Measurements from ENCODE around the gene ZNF787. TPM values are rescaled to one million over a fixed set of nuclear protein-coding genes. Genes with fewer than 3 reads are reported as not detected.
"Not testable (repeated sequence)": the region's sequence is repeated elsewhere in the genome, so short reads cannot be mapped to it uniquely, and the experiment has no call there.

The ZNF787 gene
- total RNA-seq, 1 donor from 2014 or later, result 32.6 TPM

DNA sequence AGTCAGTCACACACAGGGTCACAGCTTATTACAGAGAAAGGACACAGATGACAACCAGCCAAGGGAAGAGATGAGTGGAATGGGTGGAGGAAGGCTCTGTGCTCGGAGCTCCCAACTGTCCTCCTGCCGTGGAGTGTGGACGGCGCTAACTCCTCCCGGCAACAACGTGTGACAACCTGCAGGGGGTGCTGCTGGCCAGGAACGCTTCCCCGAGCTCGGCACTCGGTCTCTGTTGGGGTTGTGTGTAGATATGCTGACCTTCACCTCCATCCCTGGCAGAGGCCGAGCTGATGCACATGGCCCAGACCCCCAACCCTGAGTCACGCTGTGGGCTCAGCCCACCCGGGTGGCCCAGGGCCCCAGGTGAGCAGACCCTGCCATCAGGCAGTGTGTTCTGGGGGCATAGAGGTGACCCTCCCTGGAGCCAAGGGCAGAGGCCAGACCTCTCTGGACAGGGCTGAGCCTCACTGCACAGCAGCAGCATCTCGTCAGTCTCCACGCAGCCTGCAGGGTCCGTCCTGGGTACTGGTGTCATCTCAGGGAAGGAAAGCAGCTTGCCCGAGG, 34.1 kb upstream of the ZNF787 start:
- Histone ChIP-seq H3K4me3 (ENCODE audit: low read depth, low read length) (no peak overlapping the region), H3K36me3 (ENCODE audit: control insufficient read depth, insufficient read depth, low read length) (peaks cover 3% of the 10 kb centered on the region), H3K27me3 (ENCODE audit: control insufficient read depth, insufficient read depth, low read length) (no peaks in the 10 kb centered on the region)
- FAIRE-seq, result no peak
- no peak for DNase-seq (ENCODE audit: low read depth)
- TF ChIP-seq, protein P1, sequence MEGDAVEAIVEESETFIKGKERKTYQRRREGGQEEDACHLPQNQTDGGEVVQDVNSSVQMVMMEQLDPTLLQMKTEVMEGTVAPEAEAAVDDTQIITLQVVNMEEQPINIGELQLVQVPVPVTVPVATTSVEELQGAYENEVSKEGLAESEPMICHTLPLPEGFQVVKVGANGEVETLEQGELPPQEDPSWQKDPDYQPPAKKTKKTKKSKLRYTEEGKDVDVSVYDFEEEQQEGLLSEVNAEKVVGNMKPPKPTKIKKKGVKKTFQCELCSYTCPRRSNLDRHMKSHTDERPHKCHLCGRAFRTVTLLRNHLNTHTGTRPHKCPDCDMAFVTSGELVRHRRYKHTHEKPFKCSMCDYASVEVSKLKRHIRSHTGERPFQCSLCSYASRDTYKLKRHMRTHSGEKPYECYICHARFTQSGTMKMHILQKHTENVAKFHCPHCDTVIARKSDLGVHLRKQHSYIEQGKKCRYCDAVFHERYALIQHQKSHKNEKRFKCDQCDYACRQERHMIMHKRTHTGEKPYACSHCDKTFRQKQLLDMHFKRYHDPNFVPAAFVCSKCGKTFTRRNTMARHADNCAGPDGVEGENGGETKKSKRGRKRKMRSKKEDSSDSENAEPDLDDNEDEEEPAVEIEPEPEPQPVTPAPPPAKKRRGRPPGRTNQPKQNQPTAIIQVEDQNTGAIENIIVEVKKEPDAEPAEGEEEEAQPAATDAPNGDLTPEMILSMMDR (IDR thresholded peaks at IDR 0.05; ENCODE audit: insufficient read depth, low read length, severe bottlenecking), result peak; percentile 55

DNA sequence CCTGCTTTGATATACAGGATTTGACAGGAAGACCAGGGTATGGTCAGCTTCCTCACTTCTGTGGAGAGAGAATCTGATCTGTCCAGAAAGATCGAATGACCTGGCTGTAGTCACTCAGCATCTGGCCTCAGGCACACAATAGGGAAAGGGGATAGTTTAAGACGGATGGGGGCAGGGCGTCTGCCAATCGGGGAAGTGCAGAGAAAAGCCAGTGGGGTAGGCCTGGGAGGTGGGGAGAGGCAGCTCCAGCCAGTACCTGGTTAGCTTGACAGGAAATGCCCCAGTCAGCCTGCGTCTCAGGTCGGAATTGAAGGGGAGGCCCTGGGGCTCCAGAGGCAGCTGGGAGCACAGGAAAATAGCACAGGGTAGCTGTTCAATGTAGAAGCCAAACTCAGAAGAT, 32.4 kb upstream of the ZNF787 start:
- H3K27me3 ChIP-seq (ENCODE audit: control insufficient read depth, insufficient read depth, low read length), result no peaks in the 10 kb centered on the region
- no peak overlapping the region for H3K4me3 ChIP-seq (ENCODE audit: low read depth, low read length)
- TF ChIP-seq, protein P1 (IDR thresholded peaks at IDR 0.05; ENCODE audit: insufficient read depth, low read length, severe bottlenecking), result no peak
- DNase-seq (ENCODE audit: low read depth) (no peak), FAIRE-seq (no peak)
- peaks cover 3% of the 10 kb centered on the region for H3K36me3 ChIP-seq (ENCODE audit: control insufficient read depth, insufficient read depth, low read length)

DNA sequence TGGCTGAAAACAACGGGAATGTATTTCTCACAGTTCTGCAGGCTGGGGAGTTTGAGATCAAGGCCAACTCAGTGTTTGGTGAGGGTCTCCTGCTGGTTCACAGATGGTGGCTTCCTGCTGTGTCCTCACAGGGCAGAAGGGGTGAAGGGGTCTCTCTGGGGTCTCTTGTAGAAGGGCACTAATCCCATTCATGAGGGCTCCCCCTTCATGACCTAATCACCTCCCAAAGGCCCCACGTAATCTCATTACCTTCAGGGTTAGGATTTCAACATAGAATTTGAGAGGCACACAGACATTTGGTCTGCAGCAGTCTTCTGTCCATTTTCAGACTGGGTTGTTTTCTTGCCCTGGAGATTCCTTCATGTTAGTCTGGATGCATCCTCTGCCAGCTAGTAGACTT, 31.5 kb upstream of the ZNF787 start:
- TF ChIP-seq, protein P1 (IDR thresholded peaks at IDR 0.05; ENCODE audit: insufficient read depth, low read length, severe bottlenecking), result no peak
- no peaks in the 10 kb centered on the region for H3K27me3 ChIP-seq (ENCODE audit: control insufficient read depth, insufficient read depth, low read length)
- no peak overlapping the region for H3K4me3 ChIP-seq (ENCODE audit: low read depth, low read length)
- no peak for DNase-seq (ENCODE audit: low read depth)
- FAIRE-seq, result no peak
- peaks cover 9% of the 10 kb centered on the region for H3K36me3 ChIP-seq (ENCODE audit: control insufficient read depth, insufficient read depth, low read length)

DNA sequence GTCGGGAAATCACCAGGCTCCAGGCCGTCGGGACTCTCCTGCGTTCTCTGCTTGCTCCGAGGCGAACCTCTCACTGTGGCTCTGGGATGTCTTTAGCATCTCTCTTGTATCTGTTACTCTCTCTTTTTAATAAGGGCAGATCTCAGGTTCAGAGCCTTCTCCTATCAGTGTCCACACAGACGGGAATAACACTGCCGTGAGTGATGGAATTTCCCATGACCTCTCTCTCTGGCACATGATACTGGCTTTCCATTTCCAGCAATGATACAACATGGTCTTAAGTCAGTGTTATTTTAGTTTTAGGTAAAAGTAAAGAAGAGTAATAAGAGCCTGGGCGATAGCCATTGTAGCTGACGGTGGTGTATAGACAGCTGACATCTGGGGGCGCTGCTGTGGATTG, 29.3 kb upstream of the ZNF787 start:
- DNase-seq (ENCODE audit: low read depth), result no peak
- TF ChIP-seq, protein P1 (IDR thresholded peaks at IDR 0.05; ENCODE audit: insufficient read depth, low read length, severe bottlenecking), result no peak
- FAIRE-seq, result no peak
- Histone ChIP-seq H3K27me3 (ENCODE audit: control insufficient read depth, insufficient read depth, low read length) (no peaks in the 10 kb centered on the region), H3K4me3 (ENCODE audit: low read depth, low read length) (no peak overlapping the region), H3K36me3 (ENCODE audit: control insufficient read depth, insufficient read depth, low read length) (peaks cover 14% of the 10 kb centered on the region)

DNA sequence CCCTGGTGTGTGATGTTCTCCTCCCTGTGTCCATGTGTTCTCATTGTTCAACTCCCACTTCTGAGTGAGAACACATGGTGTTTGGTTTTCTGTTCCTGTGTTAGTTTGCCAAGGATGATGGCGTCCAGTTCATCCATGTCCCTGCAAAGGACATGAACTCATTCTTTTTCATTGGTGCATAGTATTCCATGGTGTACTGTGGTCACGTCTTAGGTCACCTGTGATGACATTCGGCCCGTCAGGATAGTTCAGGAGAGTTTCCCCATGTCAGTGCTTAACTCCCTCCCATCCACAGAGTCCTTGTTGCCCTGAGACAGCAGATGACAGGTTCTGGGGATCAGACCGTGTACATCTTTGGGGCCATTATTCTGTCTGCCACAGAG, 28.6 kb upstream of the ZNF787 start:
- FAIRE-seq, result no peak
- H3K27me3 ChIP-seq (ENCODE audit: control insufficient read depth, insufficient read depth, low read length), result no peaks in the 10 kb centered on the region
- peaks cover 14% of the 10 kb centered on the region for H3K36me3 ChIP-seq (ENCODE audit: control insufficient read depth, insufficient read depth, low read length)
- TF ChIP-seq, protein P1 (IDR thresholded peaks at IDR 0.05; ENCODE audit: insufficient read depth, low read length, severe bottlenecking), result no peak
- DNase-seq (ENCODE audit: low read depth), result no peak
- no peak overlapping the region for H3K4me3 ChIP-seq (ENCODE audit: low read depth, low read length)

DNA sequence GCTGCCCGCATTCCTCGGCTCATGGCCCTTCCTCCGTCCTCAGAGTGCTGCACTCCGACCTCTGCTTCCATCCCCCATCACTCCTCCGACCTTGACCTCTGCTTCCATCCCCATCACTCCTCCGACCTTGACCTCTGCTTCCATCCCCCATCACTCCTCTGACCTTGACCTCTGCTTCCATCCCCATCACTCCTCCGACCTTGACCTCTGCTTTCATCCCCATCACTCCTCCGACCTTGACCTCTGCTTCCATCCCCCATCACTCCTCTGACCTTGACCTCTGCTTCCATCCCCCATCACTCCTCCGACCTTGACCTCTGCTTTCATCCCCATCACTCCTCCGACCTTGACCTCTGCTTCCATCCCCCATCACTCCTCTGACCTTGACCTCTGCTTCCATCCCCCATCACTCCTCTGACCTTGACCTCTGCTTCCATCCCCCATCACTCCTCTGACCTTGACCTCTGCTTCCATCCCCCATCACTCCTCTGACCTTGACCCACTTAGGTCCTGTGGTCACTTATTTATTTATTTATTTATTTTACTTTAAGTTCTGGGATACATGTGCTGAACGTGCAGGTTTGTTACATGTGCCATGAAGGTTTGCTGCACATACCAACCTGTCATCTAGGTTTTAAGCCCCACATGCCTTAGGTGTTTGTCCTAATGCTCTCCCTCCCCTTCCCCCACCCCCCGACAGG, 28.0 kb upstream of the ZNF787 start:
- FAIRE-seq; H3K27me3 ChIP-seq (ENCODE audit: control insufficient read depth, insufficient read depth, low read length); DNase-seq (ENCODE audit: low read depth); H3K4me3 ChIP-seq (ENCODE audit: low read depth, low read length): not testable (repeated sequence)
- peaks cover 12% of the 10 kb centered on the region for H3K36me3 ChIP-seq (ENCODE audit: control insufficient read depth, insufficient read depth, low read length)
